ENCODE data around the gene INPP5B. TPM values are rescaled to one million over a fixed set of nuclear protein-coding genes. Genes with fewer than 3 reads are reported as not detected.

INPP5B gene
- 5.6 and 5.9 TPM in 2 replicates for total RNA-seq

DNA sequence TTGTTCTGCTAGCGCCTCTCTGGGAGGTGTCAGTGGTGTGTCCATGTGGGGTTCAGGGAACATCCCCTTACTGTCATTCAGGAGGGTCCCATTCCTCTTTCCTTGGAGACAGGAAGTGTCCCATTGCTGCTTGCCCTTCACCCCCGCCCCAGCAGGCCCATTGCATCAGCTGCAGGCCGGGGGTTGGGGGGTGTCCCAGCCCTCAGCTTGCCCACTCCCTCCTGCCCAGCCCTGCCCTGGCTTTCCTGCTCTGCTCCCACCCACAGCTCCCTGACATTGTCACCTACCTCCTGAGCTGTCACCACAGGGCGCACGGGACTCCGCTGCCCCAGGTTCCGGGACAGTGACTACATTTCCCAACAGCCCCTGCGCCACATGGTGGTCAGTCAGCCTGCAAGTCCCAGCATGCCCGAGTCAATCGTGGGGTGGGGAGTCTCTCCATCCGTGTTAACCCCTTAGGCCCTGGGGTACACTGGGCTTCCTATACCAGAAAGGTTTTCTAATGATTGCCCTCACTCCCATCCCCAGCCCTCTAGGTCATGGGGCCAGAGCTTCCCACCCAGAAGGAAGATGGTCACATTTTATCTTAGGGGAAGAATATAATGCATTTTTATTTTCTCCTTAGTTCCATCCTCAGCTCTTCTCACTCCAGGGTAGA is at the start of gene INPP5B:
Gene INPP5B, minus strand, starts transcription at position 351 of the 658 bp plus-strand sequence. CDS start 745 bp downstream, outside the sequence.

DNA sequence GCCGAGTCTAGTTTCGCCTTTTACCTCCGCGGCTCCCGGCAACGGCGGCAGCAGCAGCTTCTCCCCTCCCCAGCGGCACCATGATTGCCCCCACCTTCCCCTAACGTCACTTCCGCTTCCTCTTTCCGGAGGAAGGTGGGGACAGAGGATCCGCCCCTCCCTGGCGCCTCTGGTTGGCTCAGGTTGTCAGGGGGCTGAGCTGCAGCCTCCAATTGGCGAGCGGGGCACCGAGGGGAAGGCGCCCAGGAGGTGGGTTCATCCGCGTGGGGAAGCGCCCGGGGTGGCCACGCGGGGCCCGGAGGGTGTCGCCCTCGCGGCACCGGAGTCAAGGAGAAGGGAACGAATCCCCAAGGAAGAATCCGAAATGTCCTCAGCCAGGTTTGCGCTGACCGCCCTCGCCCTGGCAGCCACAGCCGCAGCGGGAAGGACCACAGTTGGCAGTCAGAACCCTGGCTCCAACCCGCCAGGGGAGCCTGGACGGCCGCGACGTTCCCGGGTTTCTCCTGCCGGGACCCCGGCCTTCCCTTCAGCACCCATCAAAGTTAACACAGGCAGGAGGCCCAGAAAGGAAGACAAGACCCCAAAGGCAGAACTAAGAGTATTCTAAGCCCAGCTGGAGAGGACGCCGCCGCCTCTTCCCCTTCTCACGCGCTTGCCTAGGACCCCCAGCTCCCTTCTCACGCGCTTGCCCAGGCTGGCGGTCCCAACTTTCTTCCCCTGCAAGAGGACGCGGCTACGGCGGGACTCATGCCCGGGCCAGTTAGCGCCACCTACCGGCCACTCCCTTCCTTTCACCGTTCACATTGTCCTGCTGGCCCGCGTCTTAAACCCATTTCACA is 87.1 kb downstream of the INPP5B start, which contains the start of gene MTF1:
Gene MTF1, minus strand, starts transcription at position 86 of the 839 bp plus-strand sequence. CDS start 1,934 bp downstream, outside the sequence.

Other genes with a start within 250 kb of the INPP5B start
- not detected in 2 replicates for gene EPHA10, start 181.9 kb downstream of the INPP5B start, total RNA-seq
- 0.15 and 0.78 TPM in 2 replicates for gene MANEAL, start 153.2 kb downstream of the INPP5B start, total RNA-seq
- gene C1orf122, start 139.3 kb downstream of the INPP5B start, total RNA-seq = 85.9 and 103 TPM in 2 replicates
- 29.6 and 33.6 TPM in 2 replicates for gene YRDC, start 138.8 kb downstream of the INPP5B start, total RNA-seq
- 1.8 and 2.7 TPM in 2 replicates for gene MTF1, start 87.5 kb downstream of the INPP5B start, total RNA-seq
- gene SF3A3, start 43.0 kb upstream of the INPP5B start, total RNA-seq = 42.4 and 56.8 TPM in 2 replicates
- 17.1 and 19.5 TPM in 2 replicates for gene FHL3, start 58.5 kb upstream of the INPP5B start, total RNA-seq
- gene UTP11, start 65.7 kb upstream of the INPP5B start, total RNA-seq = 41.8 and 80.5 TPM in 2 replicates
- 0.86 and 0.87 TPM in 2 replicates for gene POU3F1, start 99.7 kb upstream of the INPP5B start, total RNA-seq

Measured in hair follicular keratinocyte (primary cell).